Measurements from ENCODE around the gene HAUS1. TPM values are rescaled to one million over a fixed set of nuclear protein-coding genes. Genes with fewer than 3 reads are reported as not detected.

HAUS1 gene
- total and polyA plus RNA-seq, 4 donors: 15.0 to 18.9 (median 16.5) TPM

DNA sequence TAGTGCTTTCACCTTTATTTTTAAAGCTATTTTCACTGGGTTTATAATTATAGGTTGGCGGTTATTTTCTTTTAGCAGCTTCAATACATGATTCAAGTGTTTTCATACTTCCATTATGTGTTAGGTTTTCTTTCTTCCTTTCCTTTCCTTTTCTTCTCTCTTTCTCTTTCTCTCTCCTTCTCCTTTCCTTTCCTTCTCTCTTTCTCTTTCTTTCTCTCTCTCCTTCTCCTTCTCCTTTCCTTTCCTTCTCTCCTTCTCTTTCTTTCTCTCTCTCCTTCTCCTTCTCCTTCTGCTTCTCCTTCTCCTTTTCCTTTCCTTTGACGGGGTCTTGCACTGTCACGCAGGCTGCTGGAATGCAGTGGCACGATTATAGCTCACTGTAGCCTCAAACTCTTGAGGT, 36.0 kb downstream of the HAUS1 start:
- intact Hi-C loops (cut with DNase I): no loop called here
- H3K9me3 ChIP-seq (ENCODE audit: control insufficient read depth, low read length): no peaks in the 10 kb centered on the region
- ATAC-seq (ENCODE audit: low FRiP score) (no peak), DNase-seq (no peak)
- H3K27ac ChIP-seq (ENCODE audit: low read depth in 1 of 2, low read length in 2 of 2): no peak overlapping the region
- H3K4me1 ChIP-seq (ENCODE audit: control insufficient read depth in 1 of 2, insufficient read depth in 2 of 2, low read length in 2 of 2): no peaks in the 10 kb centered on the region
- no peaks in the 10 kb centered on the region for H3K27me3 ChIP-seq (ENCODE audit: control insufficient read depth in 1 of 2, insufficient read depth in 2 of 2, low read length in 1 of 2)
- WGBS, 2 donors: 94 to 95% methylated on average over 4 of the region's 4 CpGs
- H3K36me3 ChIP-seq (ENCODE audit: control insufficient read depth in 1 of 2, insufficient read depth in 2 of 2, low read length in 1 of 2): no peaks in the 10 kb centered on the region
- no peak overlapping the region for H3K4me3 ChIP-seq (ENCODE audit: low read length in 2 of 2)

DNA sequence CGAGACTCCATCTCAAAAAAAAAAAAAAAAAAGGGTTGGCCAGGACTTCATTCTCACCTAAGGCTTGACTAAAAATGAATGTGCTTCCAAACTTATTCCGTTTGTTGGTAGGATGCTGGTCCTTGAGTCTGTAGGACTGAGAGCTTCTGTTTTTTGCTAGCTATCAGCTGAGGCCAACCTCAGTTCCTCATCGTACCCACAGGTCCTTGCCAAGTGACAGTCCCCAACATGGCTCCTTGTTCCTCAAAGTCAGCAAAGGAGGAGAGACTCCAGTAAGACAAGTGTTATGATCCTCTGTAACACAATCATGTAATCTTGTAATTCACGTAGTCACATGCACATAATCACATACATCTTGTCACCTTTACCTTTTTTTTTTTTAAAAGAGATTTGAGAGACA, 37.0 kb downstream of the HAUS1 start:
- ATAC-seq (ENCODE audit: low FRiP score) (no peak), DNase-seq (no peak)
- intact Hi-C loops (cut with DNase I): no loop called here
- Histone ChIP-seq H3K27ac (ENCODE audit: low read depth in 1 of 2, low read length in 2 of 2) (no peak overlapping the region), H3K4me3 (ENCODE audit: low read length in 2 of 2) (no peak overlapping the region), H3K27me3 (ENCODE audit: control insufficient read depth in 1 of 2, insufficient read depth in 2 of 2, low read length in 1 of 2) (no peaks in the 10 kb centered on the region), H3K4me1 (ENCODE audit: control insufficient read depth in 1 of 2, insufficient read depth in 2 of 2, low read length in 2 of 2) (no peaks in the 10 kb centered on the region), H3K9me3 (ENCODE audit: control insufficient read depth, low read length) (no peaks in the 10 kb centered on the region), H3K36me3 (ENCODE audit: control insufficient read depth in 1 of 2, insufficient read depth in 2 of 2, low read length in 1 of 2) (no peaks in the 10 kb centered on the region)
- WGBS, 2 donors: 95% methylated on average over 3 to 4 of the region's 4 CpGs

DNA sequence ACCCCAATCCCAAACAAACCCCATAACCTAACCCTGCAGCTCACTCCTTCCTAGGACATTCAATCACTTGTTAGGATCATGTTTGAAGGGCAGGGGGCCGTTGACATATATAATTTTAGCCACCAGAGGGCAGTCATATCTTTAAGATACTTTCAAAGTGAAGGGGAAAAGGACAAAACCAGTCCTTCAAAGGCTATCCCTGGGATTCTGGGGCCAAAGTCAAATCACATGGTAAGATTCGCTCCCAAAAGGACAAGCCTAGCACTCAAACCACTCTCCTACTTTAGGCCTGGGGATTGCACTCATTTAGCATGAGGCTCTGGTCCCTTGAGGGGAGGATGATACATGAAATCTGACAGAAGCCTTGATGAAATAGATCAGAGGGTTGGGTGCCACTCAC, 44.6 kb downstream of the HAUS1 start:
- Histone ChIP-seq H3K27me3 (ENCODE audit: control insufficient read depth in 1 of 2, insufficient read depth in 2 of 2, low read length in 1 of 2) (no peaks in the 10 kb centered on the region), H3K4me3 (ENCODE audit: low read length in 2 of 2) (no peak overlapping the region), H3K9me3 (ENCODE audit: control insufficient read depth, low read length) (no peaks in the 10 kb centered on the region), H3K27ac (ENCODE audit: low read depth in 1 of 2, low read length in 2 of 2) (no peak overlapping the region), H3K4me1 (ENCODE audit: control insufficient read depth in 1 of 2, insufficient read depth in 2 of 2, low read length in 2 of 2) (no peaks in the 10 kb centered on the region), H3K36me3 (ENCODE audit: control insufficient read depth in 1 of 2, insufficient read depth in 2 of 2, low read length in 1 of 2) (no peaks in the 10 kb centered on the region)
- intact Hi-C loops (cut with DNase I): loop anchor here (2.0 to 5.0 kb wide), 2 partner anchors 508 to 510 kb away; partner anchors contain the start of gene LOXHD1 (in 1 of the 2)
- ATAC-seq (ENCODE audit: low FRiP score) (peak; percentile 69), DNase-seq (no peak)
- WGBS, 2 donors: 9 to 19% methylated on average over 2 of the region's 2 CpGs

DNA sequence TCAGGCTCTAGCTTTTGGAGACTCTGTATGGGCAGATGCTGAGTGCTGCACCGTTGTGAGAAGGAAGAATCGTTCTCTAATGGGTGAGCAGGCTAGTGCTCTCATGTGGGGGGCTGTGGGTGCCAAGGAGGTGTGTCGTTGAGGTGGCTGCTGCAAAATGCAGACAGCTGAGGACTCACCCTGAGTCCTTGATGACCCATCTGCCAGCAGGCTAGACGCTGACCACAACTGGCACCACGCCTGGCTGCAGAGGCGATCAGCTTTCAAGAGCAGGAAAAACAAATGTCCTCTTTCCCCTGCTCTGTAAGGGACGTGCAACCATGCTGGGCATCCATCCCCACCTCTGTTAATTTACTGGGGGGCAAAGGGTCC, 48.2 kb downstream of the HAUS1 start:
- H3K27me3 ChIP-seq (ENCODE audit: control insufficient read depth in 1 of 2, insufficient read depth in 2 of 2, low read length in 1 of 2): no peaks in the 10 kb centered on the region
- intact Hi-C loops (cut with DNase I): no loop called here
- no peaks in the 10 kb centered on the region for H3K9me3 ChIP-seq (ENCODE audit: control insufficient read depth, low read length)
- no peaks in the 10 kb centered on the region for H3K4me1 ChIP-seq (ENCODE audit: control insufficient read depth in 1 of 2, insufficient read depth in 2 of 2, low read length in 2 of 2)
- no peak for DNase-seq
- no peak overlapping the region for H3K27ac ChIP-seq (ENCODE audit: low read depth in 1 of 2, low read length in 2 of 2)
- no peak overlapping the region for H3K4me3 ChIP-seq (ENCODE audit: low read length in 2 of 2)
- ATAC-seq (ENCODE audit: low FRiP score): no peak
- H3K36me3 ChIP-seq (ENCODE audit: control insufficient read depth in 1 of 2, insufficient read depth in 2 of 2, low read length in 1 of 2): no peaks in the 10 kb centered on the region
- 61 to 66% methylated on average over 7 of the region's 7 CpGs for WGBS, 2 donors

DNA sequence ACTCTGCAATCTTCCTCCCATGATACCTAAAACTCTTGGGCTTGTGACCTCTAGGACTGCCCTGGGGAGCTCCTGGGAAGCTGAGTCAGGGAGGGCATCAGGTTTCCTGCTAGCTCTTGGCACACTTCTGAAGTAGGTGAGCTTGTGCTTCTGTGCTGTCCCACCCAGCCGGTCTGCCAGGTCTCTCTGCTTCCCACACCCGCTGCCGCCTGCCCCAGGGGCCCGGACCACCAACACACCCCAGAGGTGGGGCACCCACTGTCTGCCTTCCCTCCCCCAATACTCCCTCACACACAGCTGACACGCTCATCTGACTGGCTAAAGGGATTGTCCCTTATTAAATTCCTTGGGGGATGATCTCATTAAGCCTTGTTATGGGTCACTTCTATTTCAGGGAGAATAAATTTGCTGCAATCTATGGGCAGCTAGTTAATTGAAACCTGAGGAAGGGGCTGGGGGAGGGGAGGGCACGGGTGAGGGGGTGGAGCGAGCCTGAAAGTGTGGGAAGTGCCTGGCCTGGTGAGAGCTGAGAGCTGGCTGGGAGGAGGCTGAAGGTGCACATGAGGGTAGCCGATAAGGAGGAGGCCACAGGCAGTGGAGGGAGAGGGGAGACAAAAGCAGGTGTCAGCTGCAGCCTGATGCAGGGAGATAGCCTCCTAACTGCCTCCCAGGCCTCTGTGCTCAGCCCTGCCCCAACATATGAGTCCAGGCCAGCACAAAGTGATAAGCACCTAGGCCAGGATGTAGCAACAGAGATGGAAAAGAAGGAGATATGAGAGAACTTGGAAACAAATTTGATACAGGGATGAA, 48.8 kb downstream of the HAUS1 start:
- intact Hi-C loops (cut with DNase I): no loop called here
- Histone ChIP-seq H3K27ac (ENCODE audit: low read depth in 1 of 2, low read length in 2 of 2) (no peak overlapping the region), H3K9me3 (ENCODE audit: control insufficient read depth, low read length) (no peaks in the 10 kb centered on the region), H3K4me3 (ENCODE audit: low read length in 2 of 2) (no peak overlapping the region), H3K4me1 (ENCODE audit: control insufficient read depth in 1 of 2, insufficient read depth in 2 of 2, low read length in 2 of 2) (no peaks in the 10 kb centered on the region), H3K36me3 (ENCODE audit: control insufficient read depth in 1 of 2, insufficient read depth in 2 of 2, low read length in 1 of 2) (no peaks in the 10 kb centered on the region), H3K27me3 (ENCODE audit: control insufficient read depth in 1 of 2, insufficient read depth in 2 of 2, low read length in 1 of 2) (no peaks in the 10 kb centered on the region)
- ATAC-seq (ENCODE audit: low FRiP score): no peak
- 47 to 51% methylated on average over 8 of the region's 8 CpGs for WGBS, 2 donors
- no peak for DNase-seq

DNA sequence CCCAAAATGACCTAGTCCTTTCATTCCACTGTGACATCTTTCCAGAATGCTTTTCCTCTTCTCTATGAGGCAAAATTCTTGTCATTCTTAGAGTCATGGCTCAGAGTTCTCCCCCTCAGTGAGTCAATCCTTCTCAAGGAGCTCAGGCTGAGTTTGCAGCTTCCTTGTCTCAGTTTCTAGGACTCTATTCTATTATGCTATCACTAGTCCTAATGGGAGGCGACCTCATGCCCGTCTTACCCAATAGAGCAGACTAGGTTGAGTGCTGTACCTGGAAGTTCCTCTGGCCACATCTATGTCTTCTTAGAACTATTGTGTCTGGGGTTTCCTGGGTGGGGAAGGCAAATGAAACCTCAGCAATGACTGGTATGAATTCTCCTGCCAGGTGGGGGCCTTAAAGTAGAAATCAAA, 51.5 kb downstream of the HAUS1 start:
- Histone ChIP-seq H3K27ac (ENCODE audit: low read depth in 1 of 2, low read length in 2 of 2) (no peak overlapping the region), H3K36me3 (ENCODE audit: control insufficient read depth in 1 of 2, insufficient read depth in 2 of 2, low read length in 1 of 2) (no peaks in the 10 kb centered on the region), H3K4me3 (ENCODE audit: low read length in 2 of 2) (no peak overlapping the region), H3K4me1 (ENCODE audit: control insufficient read depth in 1 of 2, insufficient read depth in 2 of 2, low read length in 2 of 2) (no peaks in the 10 kb centered on the region), H3K9me3 (ENCODE audit: control insufficient read depth, low read length) (no peaks in the 10 kb centered on the region), H3K27me3 (ENCODE audit: control insufficient read depth in 1 of 2, insufficient read depth in 2 of 2, low read length in 1 of 2) (no peaks in the 10 kb centered on the region)
- WGBS, 2 donors: 78 to 90% methylated on average over 2 of the region's 2 CpGs
- ATAC-seq (ENCODE audit: low FRiP score) (no peak), DNase-seq (no peak)
- intact Hi-C loops (cut with DNase I): no loop called here

DNA sequence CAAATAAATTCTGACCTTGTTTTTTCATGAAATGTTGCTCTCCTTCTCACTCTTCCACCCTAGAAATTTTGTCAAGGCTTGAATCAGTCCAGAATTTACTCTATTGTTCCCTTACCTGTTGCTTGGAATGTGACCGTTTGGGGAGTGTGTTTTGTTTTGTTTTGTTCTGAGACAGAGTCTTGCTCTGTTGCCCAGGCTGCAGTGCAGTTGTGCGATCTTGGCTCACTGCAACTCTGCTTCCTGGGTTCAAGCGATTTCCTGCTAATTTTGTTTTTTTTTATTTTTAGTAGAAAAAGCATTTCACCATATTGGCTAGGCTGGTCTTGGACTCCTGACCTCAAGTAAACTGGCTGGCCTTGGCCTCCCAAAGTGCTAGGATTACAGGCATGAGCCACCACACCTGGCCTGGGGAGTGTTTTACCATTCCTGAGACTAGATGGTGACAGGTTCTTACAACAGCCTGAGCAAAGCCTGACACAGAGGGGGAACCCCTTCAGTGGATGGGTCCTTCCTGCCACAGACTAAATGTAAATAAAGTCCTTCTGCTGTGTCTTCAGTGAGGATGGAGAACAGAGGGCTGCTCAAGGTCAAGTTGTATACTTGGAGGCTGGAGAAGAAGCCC, 52.0 kb downstream of the HAUS1 start:
- Histone ChIP-seq H3K4me1 (ENCODE audit: control insufficient read depth in 1 of 2, insufficient read depth in 2 of 2, low read length in 2 of 2) (no peaks in the 10 kb centered on the region), H3K4me3 (ENCODE audit: low read length in 2 of 2) (no peak overlapping the region), H3K27me3 (ENCODE audit: control insufficient read depth in 1 of 2, insufficient read depth in 2 of 2, low read length in 1 of 2) (no peaks in the 10 kb centered on the region), H3K27ac (ENCODE audit: low read depth in 1 of 2, low read length in 2 of 2) (no peak overlapping the region), H3K9me3 (ENCODE audit: control insufficient read depth, low read length) (no peaks in the 10 kb centered on the region), H3K36me3 (ENCODE audit: control insufficient read depth in 1 of 2, insufficient read depth in 2 of 2, low read length in 1 of 2) (no peaks in the 10 kb centered on the region)
- WGBS, 2 donors: 73 to 79% methylated on average over 3 of the region's 3 CpGs
- intact Hi-C loops (cut with DNase I): no loop called here
- no peak for ATAC-seq (ENCODE audit: low FRiP score)
- no peak for DNase-seq

DNA sequence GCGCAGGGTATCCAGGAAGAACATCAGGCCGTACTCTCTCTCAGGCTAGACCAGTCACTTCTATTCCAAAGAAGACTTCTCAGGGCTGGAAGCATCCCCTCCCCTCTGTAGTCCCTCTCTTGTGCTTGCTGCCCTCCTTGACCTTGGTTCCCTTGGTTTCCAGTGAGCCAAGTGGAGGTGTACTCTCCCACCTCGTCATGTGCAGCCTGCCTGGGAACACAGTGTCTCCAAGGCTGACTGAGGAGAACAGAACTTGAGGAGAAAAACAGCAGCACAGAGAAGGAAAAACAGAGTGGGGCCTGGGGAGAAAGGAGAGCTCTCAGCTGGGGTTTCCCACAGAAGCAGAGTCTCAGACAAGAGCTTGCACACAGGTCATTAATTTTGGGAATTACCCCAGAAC, 52.7 kb downstream of the HAUS1 start:
- Histone ChIP-seq H3K27ac (ENCODE audit: low read depth in 1 of 2, low read length in 2 of 2) (no peak overlapping the region), H3K4me1 (ENCODE audit: control insufficient read depth in 1 of 2, insufficient read depth in 2 of 2, low read length in 2 of 2) (no peaks in the 10 kb centered on the region), H3K4me3 (ENCODE audit: low read length in 2 of 2) (no peak overlapping the region), H3K36me3 (ENCODE audit: control insufficient read depth in 1 of 2, insufficient read depth in 2 of 2, low read length in 1 of 2) (no peaks in the 10 kb centered on the region), H3K9me3 (ENCODE audit: control insufficient read depth, low read length) (no peaks in the 10 kb centered on the region), H3K27me3 (ENCODE audit: control insufficient read depth in 1 of 2, insufficient read depth in 2 of 2, low read length in 1 of 2) (no peaks in the 10 kb centered on the region)
- no peak for ATAC-seq (ENCODE audit: low FRiP score)
- intact Hi-C loops (cut with DNase I): no loop called here
- no peak for DNase-seq
- WGBS, 2 donors: 88 to 91% methylated on average over 3 of the region's 3 CpGs

DNA sequence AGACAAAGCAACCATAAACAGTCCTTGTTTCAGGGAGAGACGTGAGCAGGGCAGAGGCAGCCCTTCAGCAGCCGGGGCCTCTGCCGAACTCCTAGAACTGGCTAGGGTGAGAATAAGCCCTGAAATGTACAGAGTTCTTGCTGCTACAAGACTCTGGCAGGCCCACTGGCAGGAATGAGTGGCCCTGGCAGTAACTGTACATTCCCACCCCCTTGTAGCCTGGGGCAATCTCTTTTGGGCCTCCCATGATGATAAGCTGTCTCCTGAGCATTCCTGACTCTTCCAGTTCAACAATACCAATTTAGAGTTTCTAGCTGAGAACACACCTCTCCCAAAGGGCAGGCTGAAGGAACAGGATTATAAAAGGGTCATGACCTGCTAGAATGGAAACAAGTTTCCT, 54.3 kb downstream of the HAUS1 start:
- no peaks in the 10 kb centered on the region for H3K4me1 ChIP-seq (ENCODE audit: control insufficient read depth in 1 of 2, insufficient read depth in 2 of 2, low read length in 2 of 2)
- H3K27ac ChIP-seq (ENCODE audit: low read depth in 1 of 2, low read length in 2 of 2): no peak overlapping the region
- no peaks in the 10 kb centered on the region for H3K27me3 ChIP-seq (ENCODE audit: control insufficient read depth in 1 of 2, insufficient read depth in 2 of 2, low read length in 1 of 2)
- H3K36me3 ChIP-seq (ENCODE audit: control insufficient read depth in 1 of 2, insufficient read depth in 2 of 2, low read length in 1 of 2): no peaks in the 10 kb centered on the region
- WGBS, 2 donors: 82 to 89% methylated on average over 3 of the region's 3 CpGs
- intact Hi-C loops (cut with DNase I): no loop called here
- H3K4me3 ChIP-seq (ENCODE audit: low read length in 2 of 2): no peak overlapping the region
- H3K9me3 ChIP-seq (ENCODE audit: control insufficient read depth, low read length): no peaks in the 10 kb centered on the region
- ATAC-seq (ENCODE audit: low FRiP score): no peak
- no peak for DNase-seq

Measured in aorta (tissue), 5 donors.